NCI-H2171 treated with DMSO at 0.1 percent for 48 hours (cell line): Measurements from ENCODE around the gene CHAC1.

ENCODE experiments used
- DNase-seq: peaks from one replicate; lab custom pipeline; 2025; lab: John Stamatoyannopoulos, UW

CHAC1 gene

GRCh38 chr15:40986820-40987219 lies 33.5 kb downstream of the CHAC1 start:
- peak; percentile 29 for DNase-seq

DNA sequence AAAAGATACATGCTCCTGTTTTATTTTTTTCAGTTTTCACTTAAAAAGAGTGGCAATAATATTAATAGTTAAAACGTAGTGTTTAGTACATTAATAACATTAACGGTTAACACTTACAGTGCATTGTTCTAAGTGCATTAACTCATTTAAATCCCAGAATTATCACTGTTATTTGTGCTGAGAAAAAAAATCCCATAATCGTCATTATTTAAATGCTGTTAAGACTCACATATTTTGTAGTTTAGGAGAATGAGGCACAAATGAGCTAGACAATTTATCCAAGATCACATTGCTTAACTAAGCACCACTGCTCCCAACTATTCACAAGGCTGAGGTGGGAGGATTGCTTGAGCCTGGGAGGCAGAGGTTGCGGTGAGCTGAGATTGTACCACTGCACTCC lies 34.9 kb downstream of the CHAC1 start:
- no peak for DNase-seq

- DNase-seq, result no peak
Observed at GRCh38 chr15:40990080-40990479, 36.8 kb downstream of the CHAC1 start.

DNA sequence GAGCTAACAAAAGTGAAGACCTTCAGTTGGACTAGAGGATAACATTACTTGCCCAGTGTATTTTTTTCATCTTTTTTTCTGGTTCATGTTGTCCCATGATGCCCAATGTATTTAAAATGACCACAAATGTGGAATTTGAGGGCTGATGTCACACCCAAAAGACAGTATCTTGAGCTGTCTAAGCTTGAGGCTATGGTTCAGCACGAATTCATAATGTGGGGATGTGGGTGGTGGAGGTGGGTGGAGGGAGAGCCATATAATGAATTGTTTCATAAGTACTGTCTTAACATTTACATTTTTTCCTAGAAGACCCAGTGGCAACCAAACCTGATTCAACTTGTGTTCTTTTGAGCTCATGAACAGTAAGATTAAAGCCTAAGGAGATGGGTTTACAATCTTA lies 37.5 kb downstream of the CHAC1 start:
- DNase-seq, result no peak

DNA sequence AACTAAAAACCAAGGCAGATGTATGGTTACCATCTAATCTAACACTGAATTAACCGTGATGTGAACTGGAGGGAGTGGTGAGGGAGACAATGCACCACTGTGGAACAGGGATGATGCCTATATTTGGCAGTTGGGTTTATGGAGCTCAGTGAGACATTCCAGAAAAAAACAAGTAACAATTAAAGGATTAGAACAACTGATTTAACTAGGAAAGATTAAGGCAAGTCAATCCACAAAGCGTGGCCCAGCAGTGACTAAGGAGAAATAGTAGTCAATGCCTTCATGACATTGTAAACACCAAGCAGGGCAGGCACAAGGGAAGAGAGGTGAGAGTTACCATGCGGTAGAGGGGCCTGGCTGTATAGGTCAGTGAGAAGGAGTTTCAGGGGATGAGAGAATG lies 38.1 kb downstream of the CHAC1 start:
- no peak for DNase-seq

DNA sequence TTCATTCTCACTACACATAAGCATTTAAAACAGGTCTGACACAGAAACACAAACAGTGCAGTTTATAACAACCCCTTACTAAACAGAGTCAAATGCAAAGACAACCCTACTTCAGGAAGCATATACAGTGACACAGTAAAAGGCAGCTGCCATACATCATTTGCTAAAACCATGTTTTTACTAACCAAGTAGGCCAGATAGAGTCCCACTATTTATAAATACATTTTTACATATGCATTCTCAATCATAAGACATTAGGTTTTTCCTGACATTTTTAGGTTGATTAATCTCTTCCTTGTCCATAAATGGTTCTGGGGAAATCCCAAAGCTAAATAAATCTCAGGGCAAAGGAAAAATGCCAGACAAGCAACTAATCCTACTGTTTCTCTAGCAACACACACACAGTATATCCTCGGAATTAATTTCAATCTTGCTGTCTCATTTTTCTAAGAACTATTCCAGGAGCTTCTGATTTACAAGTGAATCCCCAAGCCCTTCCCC lies 39.0 kb downstream of the CHAC1 start:
- no peak for DNase-seq

DNA sequence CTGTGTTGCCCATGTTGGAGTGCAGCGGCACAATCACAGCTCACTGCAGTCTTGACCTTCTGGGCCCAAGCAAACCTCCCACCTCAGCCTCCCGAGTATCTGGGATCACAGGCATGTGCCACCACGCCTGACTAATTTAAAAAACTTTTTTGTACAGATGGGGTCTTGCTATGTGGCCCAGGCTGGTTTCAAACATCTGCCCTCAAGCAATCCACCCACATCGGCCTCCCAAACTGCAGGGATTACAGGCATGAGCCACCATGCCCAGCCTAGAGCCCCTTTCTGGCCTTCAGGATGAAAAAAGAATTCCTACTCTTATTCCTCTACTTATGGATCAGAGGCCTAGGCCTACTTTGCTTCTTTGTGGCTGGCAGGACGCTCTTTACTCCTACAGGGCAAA lies 39.6 kb downstream of the CHAC1 start:
- DNase-seq, result no peak

DNA sequence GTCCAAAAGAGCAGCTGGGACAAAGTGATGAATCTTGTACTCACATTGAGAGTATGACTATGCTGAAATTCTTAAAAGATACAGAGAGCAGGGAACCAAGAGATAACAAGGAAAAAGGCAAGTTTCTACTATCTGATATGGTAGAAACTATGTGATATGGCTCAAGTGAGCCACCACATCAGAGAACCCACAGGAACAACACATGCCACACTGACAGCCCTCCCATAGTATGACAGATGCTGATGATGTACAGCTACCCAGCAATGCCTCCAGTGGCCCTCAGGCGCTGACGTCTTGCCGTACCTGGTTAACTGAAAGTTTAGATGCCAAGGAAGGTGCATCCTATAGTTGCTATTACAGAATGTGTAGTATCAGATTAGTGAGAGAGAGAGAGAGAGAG lies 42.4 kb downstream of the CHAC1 start:
- DNase-seq, result no peak

- DNase-seq, result no peak
Observed at GRCh38 chr15:40999190-40999589, 45.9 kb downstream of the CHAC1 start.

GRCh38 chr15:41001524-41002214 lies 48.4 kb downstream of the CHAC1 start:
- no peak for DNase-seq

GRCh38 chr15:41004490-41004889 lies 51.2 kb downstream of the CHAC1 start:
- DNase-seq, result peak; percentile 4
